Mesothelial cell of epicardium (in vitro differentiated cells): ENCODE data around the gene ZNF768. TPM values are rescaled to one million over a fixed set of nuclear protein-coding genes. Genes with fewer than 3 reads are reported as not detected.

Experiments used
- DNase-seq, 2 experiments: peaks; one replicate each; pipeline ENCODE4 v3.0.0; 2021; ENCODE audit warnings: low spot score in 2 of 2; ENCODE audit not compliant: unreplicated experiment in 2 of 2
- H3K27ac Mint-ChIP-seq: 2 replicates; pipeline ENCODE4 v1.8.0; 2021; ENCODE audit warnings: mixed read lengths
- H3K27me3 Mint-ChIP-seq: 2 replicates; pipeline ENCODE4 v1.8.0; 2021; ENCODE audit warnings: low read depth, mixed read lengths
- H3K36me3 Mint-ChIP-seq: 2 replicates; pipeline ENCODE4 v1.8.0; 2021; ENCODE audit warnings: mixed read lengths
- H3K4me1 Mint-ChIP-seq: 2 replicates; pipeline ENCODE4 v1.8.0; 2021; ENCODE audit warnings: mixed read lengths
- H3K4me3 Mint-ChIP-seq: 2 replicates; pipeline ENCODE4 v1.8.0; 2021; ENCODE audit warnings: mild to moderate bottlenecking, moderate library complexity, mixed read lengths
- H3K9me3 Mint-ChIP-seq: 2 replicates; pipeline ENCODE4 v1.8.0; 2021; ENCODE audit warnings: mixed read lengths
- CTCF ChIP-seq: fragments of 200-600 bp; sonication (generic); IDR thresholded peaks from one replicate; pipeline ENCODE4 v1.5.0; 2021; ENCODE audit warnings: antibody characterized with exemption; ENCODE audit not compliant: unreplicated experiment
- total RNA-seq: library from RNA; stranded (reverse); gene quantifications from 3 replicates; pipeline ENCODE4 v1.2.1, GENCODE V29; 2021

The ZNF768 gene
- total RNA-seq, 1 donor from 2014 or later: 41.2 TPM

DNA sequence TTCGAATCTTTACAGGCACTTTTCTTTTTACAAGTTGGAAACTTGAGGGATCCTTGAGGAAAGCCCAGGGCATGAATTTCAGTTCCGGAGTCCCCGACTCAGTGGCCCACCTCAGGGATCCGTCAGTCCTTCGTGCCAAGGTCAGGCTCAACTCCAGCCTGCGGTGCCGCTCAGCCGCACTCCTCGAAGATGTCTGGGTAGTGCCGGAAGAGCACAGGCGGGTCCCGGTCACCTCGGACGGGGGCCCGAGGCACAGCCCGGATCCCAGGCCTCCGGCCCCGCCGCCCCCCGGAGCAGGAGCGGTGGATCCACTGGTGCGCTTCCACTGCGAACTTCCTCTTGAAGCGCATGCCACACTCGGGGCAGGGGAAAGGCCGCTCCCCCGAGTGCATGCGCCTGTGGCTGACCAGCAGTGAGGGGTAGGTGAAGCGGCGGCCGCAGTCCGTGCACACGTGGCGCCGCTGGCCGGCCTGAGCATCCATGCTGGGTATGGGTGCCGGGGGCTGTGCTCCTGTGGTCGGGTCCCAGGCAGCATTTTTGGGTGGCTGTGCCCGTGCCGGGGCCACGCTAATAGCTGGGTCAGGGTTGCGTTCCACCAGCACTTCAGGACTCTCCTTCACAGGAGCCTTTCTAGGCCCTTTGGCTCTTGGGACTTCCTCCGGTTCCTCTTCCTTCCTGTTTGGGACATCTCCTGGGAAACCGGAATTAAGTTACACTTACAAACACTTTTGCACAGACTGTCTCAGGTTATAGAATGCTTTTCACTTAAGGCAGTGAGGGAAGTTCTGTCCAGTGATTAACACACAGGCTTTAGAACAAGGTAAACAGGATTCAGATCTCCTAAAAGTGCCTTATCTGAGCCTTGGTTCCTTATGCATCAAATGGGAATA is 43.6 kb upstream of the ZNF768 start:
- no peaks in the 10 kb centered on the region for H3K27me3 Mint-ChIP-seq

DNA sequence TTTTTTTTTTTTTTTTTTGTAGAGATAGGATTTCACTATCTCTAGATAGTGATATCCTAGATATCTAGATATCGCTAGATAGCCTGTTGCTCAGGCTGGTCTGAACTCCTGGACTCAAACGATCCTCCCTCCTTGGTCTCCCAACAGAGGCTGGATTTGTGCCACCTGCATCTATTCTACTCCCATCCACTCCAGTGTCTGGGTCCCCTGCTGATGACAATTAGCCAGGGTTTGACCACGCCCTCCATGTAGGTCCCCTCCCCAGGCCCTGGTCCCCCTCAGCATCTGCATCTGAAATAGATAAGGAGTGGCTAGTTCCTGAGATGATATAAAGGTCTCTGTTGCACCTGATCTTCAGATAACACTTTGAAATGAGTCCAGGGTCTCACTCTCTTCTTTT is 42.9 kb upstream of the ZNF768 start:
- no peaks in the 10 kb centered on the region for H3K27me3 Mint-ChIP-seq
- peaks cover 26% of the 10 kb centered on the region for H3K4me1 Mint-ChIP-seq
- H3K27ac Mint-ChIP-seq: no peak overlapping the region
- no peaks in the 10 kb centered on the region for H3K9me3 Mint-ChIP-seq
- no peak overlapping the region for H3K4me3 Mint-ChIP-seq
- TF ChIP-seq CTCF: no peak
- no peak for DNase-seq
- no peaks in the 10 kb centered on the region for H3K36me3 Mint-ChIP-seq

More for the DNA sequence above, 43.6 kb upstream of the ZNF768 start:
- peak overlapping the region; percentile 89 for H3K4me3 Mint-ChIP-seq
- no peak for TF ChIP-seq CTCF
- peak overlapping the region; percentile 37 for H3K27ac Mint-ChIP-seq
- H3K9me3 Mint-ChIP-seq: no peaks in the 10 kb centered on the region
- no peak for DNase-seq
- H3K4me1 Mint-ChIP-seq: peaks cover 26% of the 10 kb centered on the region
- no peaks in the 10 kb centered on the region for H3K36me3 Mint-ChIP-seq

- Mint-ChIP-seq H3K4me3 (no peak overlapping the region), H3K36me3 (no peaks in the 10 kb centered on the region), H3K27ac (peak overlapping the region; percentile 87), H3K4me1 (peaks cover 24% of the 10 kb centered on the region), H3K9me3 (no peaks in the 10 kb centered on the region), H3K27me3 (no peaks in the 10 kb centered on the region)
- no peak for TF ChIP-seq CTCF
- DNase-seq: no peak
Observed at GRCh38 chr16:30567991-30568638, 41.7 kb upstream of the ZNF768 start.

DNA sequence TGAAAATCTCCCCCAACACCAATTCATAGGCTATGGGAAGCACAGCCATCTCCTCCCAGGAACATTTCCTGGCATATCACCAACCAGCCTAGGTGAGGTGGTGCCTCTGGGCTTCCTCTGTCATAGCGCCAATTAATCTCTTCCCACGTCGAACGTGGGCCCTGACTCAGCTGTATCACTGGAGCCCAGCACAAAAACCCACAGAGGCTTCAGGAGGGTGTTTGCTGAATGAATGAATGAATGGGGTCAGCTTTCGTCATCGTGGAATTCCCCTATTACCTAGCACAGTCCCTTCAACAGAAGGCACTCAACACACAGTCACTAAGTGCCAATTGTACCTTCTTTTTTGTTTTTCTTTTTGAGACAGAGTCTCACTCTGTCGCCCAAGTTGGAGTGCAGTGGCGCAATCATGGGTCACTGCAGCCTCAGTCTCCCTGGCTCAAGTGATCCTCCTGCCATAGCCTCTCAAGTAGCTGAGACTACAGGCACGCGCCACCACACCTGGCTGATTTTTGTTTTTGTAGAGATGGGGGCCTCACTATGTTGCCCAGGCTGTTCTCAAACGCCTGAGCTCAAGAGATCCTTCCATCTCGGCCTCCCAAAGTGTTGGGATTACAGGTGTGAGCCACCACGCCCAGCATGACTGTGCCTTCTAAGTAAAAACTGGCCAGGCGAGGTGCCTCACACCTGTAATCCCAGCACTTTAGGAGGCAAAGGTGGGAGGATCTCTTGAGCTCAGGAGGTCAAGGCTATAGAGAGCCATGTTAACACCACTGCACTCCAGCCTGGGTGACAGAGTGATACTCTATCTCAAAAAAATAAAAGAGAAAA is 41.0 kb upstream of the ZNF768 start:
- Mint-ChIP-seq H3K4me1 (peaks cover 23% of the 10 kb centered on the region), H3K36me3 (no peaks in the 10 kb centered on the region), H3K9me3 (no peaks in the 10 kb centered on the region), H3K27ac (peak overlapping the region; percentile 87), H3K4me3 (no peak overlapping the region), H3K27me3 (no peaks in the 10 kb centered on the region)
- DNase-seq: no peak
- no peak for TF ChIP-seq CTCF

- Mint-ChIP-seq H3K27ac (no peak overlapping the region), H3K27me3 (no peaks in the 10 kb centered on the region), H3K4me3 (no peak overlapping the region), H3K4me1 (peaks cover 20% of the 10 kb centered on the region), H3K9me3 (no peaks in the 10 kb centered on the region), H3K36me3 (no peaks in the 10 kb centered on the region)
- no peak for DNase-seq
- TF ChIP-seq CTCF: no peak
Observed at GRCh38 chr16:30566531-30566930, 40.2 kb upstream of the ZNF768 start.
